ENCODE measurements around the gene PTDSS2. TPM values are rescaled to one million over a fixed set of nuclear protein-coding genes. Genes with fewer than 3 reads are reported as not detected.

Gene PTDSS2
- total and polyA plus RNA-seq, 2 of the 13 experiments (the other 11 are each of a cell fraction or from before 2014, with no cell fraction given) = 21.7 to 26.4 TPM

DNA sequence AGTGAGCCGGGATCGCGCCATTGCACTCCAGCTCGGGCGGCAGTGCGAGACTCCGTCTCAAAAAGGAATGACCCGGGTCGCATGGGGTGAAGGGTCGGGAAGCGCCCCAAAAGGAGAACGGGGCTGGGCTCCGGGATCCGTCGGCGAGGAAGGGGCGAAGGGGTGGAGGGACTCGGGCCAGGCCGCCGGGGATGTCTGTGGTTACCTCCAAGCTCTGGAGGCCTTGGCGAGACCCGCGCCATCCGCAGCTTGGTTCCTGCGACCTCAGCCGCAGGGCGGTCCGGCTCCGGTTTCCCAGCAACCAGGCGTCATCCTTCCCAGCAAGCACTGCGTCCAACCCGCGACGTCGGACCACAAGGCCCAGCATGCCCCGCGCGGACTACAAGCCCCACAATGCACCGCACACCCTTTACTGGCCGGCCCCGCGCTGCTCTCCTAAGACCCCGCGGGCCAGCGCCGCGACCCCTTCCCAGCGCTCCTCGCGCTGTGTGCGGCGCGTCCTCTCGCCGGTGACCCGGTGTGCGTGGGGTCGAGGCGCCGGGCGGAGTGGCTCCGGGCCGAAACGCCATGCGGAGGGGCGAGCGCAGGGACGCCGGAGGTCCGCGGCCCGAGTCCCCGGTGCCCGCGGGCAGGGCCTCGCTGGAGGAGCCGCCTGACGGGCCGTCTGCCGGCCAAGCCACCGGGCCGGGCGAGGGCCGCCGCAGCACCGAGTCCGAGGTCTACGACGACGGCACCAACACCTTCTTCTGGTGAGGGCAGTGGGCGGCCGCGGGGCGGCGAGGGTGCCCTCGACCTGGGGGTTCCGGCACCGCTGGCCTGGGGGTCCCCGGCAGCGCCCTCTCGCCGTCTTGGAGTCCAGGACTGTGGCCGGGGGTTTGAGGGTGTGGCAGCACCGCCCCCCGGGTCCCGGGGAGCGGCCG is at the start of gene PTDSS2 (continued):
- no peak; the same call in 1 of the 2 replicates for TF ChIP-seq ZNF180 (CRISPR knock-in tag; IDR thresholded peaks at IDR 0.05; ENCODE audit: borderline replicate concordance, low read depth)
- no peak for TF ChIP-seq DBP (CRISPR knock-in tag; IDR thresholded peaks at IDR 0.05; ENCODE audit: not compliant biosample characterization)
- TF ChIP-seq, protein P1, sequence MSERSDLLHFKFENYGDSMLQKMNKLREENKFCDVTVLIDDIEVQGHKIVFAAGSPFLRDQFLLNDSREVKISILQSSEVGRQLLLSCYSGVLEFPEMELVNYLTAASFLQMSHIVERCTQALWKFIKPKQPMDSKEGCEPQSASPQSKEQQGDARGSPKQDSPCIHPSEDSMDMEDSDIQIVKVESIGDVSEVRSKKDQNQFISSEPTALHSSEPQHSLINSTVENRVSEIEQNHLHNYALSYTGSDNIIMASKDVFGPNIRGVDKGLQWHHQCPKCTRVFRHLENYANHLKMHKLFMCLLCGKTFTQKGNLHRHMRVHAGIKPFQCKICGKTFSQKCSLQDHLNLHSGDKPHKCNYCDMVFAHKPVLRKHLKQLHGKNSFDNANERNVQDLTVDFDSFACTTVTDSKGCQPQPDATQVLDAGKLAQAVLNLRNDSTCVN (CRISPR knock-in tag; IDR thresholded peaks at IDR 0.05; ENCODE audit: borderline replicate concordance) = no peak; the same call in 1 of the 2 replicates
- TF ChIP-seq, protein P2, sequence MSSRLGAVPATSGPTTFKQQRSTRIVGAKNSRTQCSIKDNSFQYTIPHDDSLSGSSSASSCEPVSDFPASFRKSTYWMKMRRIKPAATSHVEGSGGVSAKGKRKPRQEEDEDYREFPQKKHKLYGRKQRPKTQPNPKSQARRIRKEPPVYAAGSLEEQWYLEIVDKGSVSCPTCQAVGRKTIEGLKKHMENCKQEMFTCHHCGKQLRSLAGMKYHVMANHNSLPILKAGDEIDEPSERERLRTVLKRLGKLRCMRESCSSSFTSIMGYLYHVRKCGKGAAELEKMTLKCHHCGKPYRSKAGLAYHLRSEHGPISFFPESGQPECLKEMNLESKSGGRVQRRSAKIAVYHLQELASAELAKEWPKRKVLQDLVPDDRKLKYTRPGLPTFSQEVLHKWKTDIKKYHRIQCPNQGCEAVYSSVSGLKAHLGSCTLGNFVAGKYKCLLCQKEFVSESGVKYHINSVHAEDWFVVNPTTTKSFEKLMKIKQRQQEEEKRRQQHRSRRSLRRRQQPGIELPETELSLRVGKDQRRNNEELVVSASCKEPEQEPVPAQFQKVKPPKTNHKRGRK (CRISPR knock-in tag; IDR thresholded peaks at IDR 0.05) = no peak
- peak; percentile 68; the same call in 1 of the 2 replicates for TF ChIP-seq PITX1 (CRISPR knock-in tag; IDR thresholded peaks at IDR 0.05)
- TF ChIP-seq POGZ (CRISPR knock-in tag; IDR thresholded peaks at IDR 0.05) = peak; percentile 67
- peak; percentile 37; the same call in 1 of the 2 replicates for TF ChIP-seq TOPORS (CRISPR knock-in tag; IDR thresholded peaks at IDR 0.05)
- TF ChIP-seq JUNB (CRISPR knock-in tag; IDR thresholded peaks at IDR 0.05; ENCODE audit: borderline replicate concordance) = no peak
- no peak for TF ChIP-seq ZNF367 (CRISPR knock-in tag; IDR thresholded peaks at IDR 0.05; ENCODE audit: borderline replicate concordance)
- TF ChIP-seq ZNF749 (CRISPR knock-in tag; IDR thresholded peaks at IDR 0.05; ENCODE audit: borderline replicate concordance) = 0 out of 2 replicates have a peak, but pooled peaks have one; percentile 40
- TF ChIP-seq ZNF530 (CRISPR knock-in tag; IDR thresholded peaks at IDR 0.05; ENCODE audit: low read depth) = no peak
- TF ChIP-seq, protein P3, sequence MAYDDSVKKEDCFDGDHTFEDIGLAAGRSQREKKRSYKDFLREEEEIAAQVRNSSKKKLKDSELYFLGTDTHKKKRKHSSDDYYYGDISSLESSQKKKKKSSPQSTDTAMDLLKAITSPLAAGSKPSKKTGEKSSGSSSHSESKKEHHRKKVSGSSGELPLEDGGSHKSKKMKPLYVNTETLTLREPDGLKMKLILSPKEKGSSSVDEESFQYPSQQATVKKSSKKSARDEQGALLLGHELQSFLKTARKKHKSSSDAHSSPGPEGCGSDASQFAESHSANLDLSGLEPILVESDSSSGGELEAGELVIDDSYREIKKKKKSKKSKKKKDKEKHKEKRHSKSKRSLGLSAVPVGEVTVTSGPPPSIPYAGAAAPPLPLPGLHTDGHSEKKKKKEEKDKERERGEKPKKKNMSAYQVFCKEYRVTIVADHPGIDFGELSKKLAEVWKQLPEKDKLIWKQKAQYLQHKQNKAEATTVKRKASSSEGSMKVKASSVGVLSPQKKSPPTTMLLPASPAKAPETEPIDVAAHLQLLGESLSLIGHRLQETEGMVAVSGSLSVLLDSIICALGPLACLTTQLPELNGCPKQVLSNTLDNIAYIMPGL (CRISPR knock-in tag; IDR thresholded peaks at IDR 0.05; ENCODE audit: borderline replicate concordance in 1 of 2, low read depth in 1 of 2) = peak; percentile 68 to 91
- TF ChIP-seq ZNF282 (IDR thresholded peaks at IDR 0.05; ENCODE audit: partially characterized antibody) = no peak
- TF ChIP-seq NCOA5 (CRISPR knock-in tag; IDR thresholded peaks at IDR 0.05) = no peak
- peak; percentile 88; the same call in 1 of the 2 replicates for TF ChIP-seq ZNF276 (CRISPR knock-in tag; IDR thresholded peaks at IDR 0.05; ENCODE audit: low read depth)
- TF ChIP-seq LBX2 (CRISPR knock-in tag; IDR thresholded peaks at IDR 0.05; ENCODE audit: borderline replicate concordance) = peak; percentile 65
- peak; percentile 59; the same call in 1 of the 2 replicates for TF ChIP-seq ARNTL (CRISPR knock-in tag; IDR thresholded peaks at IDR 0.05)
- no peak for TF ChIP-seq ZKSCAN8 (CRISPR knock-in tag; IDR thresholded peaks at IDR 0.05; ENCODE audit: borderline replicate concordance)
- TF ChIP-seq SP1 (IDR thresholded peaks at IDR 0.05) = no peak
- peak; percentile 74 for TF ChIP-seq SP1 (CRISPR knock-in tag; IDR thresholded peaks at IDR 0.05)
